Fibroblast of the aortic adventitia (primary cell): ENCODE results near the gene STAT6. TPM values are rescaled to one million over a fixed set of nuclear protein-coding genes. Genes with fewer than 3 reads are reported as not detected.
A peak's percentile ranks its signal among the peaks of the same experiment; 100 is the strongest.

Experiments
- DNase-seq: peaks from one replicate; pipeline ENCODE4 v3.0.0-alpha.2; 2010; ENCODE audit warnings: low read depth
- H3K4me3 ChIP-seq: 2 replicates; pipeline ENCODE4 v1.5.1; 2011; ENCODE audit warnings: low read depth, mild to moderate bottlenecking, control low read depth, low read length, moderate library complexity
- CTCF ChIP-seq: IDR thresholded peaks from 2 replicates; pipeline ENCODE4 v1.5.1; 2011; ENCODE audit warnings: mild to moderate bottlenecking, low read length, control low read depth, inconsistent platforms; ENCODE audit not compliant: insufficient read depth
- total RNA-seq: library from RNA; depleted of rRNA; stranded (reverse); fragments of >200 nt; gene quantifications from 2 replicates; pipeline ENCODE4 v1.2.3, GENCODE V29; 2012; ENCODE audit warnings: low replicate concordance

STAT6 gene
- total RNA-seq, 1 donor = 102 TPM

- no peak for TF ChIP-seq CTCF
- DNase-seq = no peak
- H3K4me3 ChIP-seq = peak overlapping the region; percentile 89
Observed at GRCh38 chr12:57131896-57132744, 21.0 kb upstream of the STAT6 start.

GRCh38 chr12:57130941-57131340 is 19.8 kb upstream of the STAT6 start:
- H3K4me3 ChIP-seq = peak overlapping the region; percentile 89
- TF ChIP-seq CTCF = no peak

GRCh38 chr12:57129889-57130288 is 18.7 kb upstream of the STAT6 start:
- H3K4me3 ChIP-seq = peak overlapping the region; percentile 89
- DNase-seq = peak; percentile 87
- no peak for TF ChIP-seq CTCF

More at GRCh38 chr12:57130941-57131340, 19.8 kb upstream of the STAT6 start:
- no peak for DNase-seq

- H3K4me3 ChIP-seq = peak overlapping the region; percentile 89
- no peak for TF ChIP-seq CTCF
- no peak for DNase-seq
Observed at GRCh38 chr12:57129321-57129842, 18.2 kb upstream of the STAT6 start.

GRCh38 chr12:57128519-57129247 is 17.5 kb upstream of the STAT6 start:
- DNase-seq = no peak
- no peak for TF ChIP-seq CTCF
- H3K4me3 ChIP-seq = peak overlapping the region; percentile 89

GRCh38 chr12:57127726-57128518 is 16.8 kb upstream of the STAT6 start, which contains the start of gene LRP1:
TSS of gene LRP1 (plus strand) at chr12:57128483. CDS start at chr12:57128965, 482 bp downstream.
- H3K4me3 ChIP-seq = peak within 1 kb of the TSS; percentile 89
- TF ChIP-seq CTCF = no peak
- DNase-seq = peak; percentile 93
